Transverse colon (tissue), 4 donors: ENCODE data around the gene GZMM. TPM values are rescaled to one million over a fixed set of nuclear protein-coding genes. Genes with fewer than 3 reads are reported as not detected.

ENCODE experiments used
- DNase-seq: peaks from one replicate; pipeline ENCODE4 v3.0.0-alpha.2; 2019
- H3K27ac ChIP-seq, 4 donors: fragments of 200-600 bp; sonication (generic); 2 replicates each; pipeline ENCODE4 v1.5.1; 2016 to 2018; ENCODE audit warnings: inconsistent platforms in 4 of 4
- H3K27me3 ChIP-seq: fragments of 200-600 bp; sonication (generic); 2 replicates; pipeline ENCODE4 v1.5.1; 2017; ENCODE audit warnings: inconsistent platforms
- H3K36me3 ChIP-seq, 4 donors: fragments of 200-600 bp; sonication (generic); 2 replicates each; pipeline ENCODE4 v1.5.1; 2017 to 2019; ENCODE audit warnings: inconsistent platforms in 4 of 4
- H3K4me1 ChIP-seq, 4 donors: fragments of 200-600 bp; sonication (generic); 2 replicates each; pipeline ENCODE4 v1.5.1; 2017 to 2020; ENCODE audit warnings: inconsistent platforms in 4 of 4
- H3K4me3 ChIP-seq, 4 donors: fragments of 200-600 bp; sonication (generic); 1 replicate in 1 of 4; 2 replicates in 3 of 4; pipeline versions ENCODE4 v1.5.1 to v1.6.1; 2017 to 2019; ENCODE audit warnings: inconsistent platforms in 4 of 4
- H3K9me3 ChIP-seq, 2 donors: fragments of 200-600 bp; sonication (generic); 2 replicates each; pipeline ENCODE4 v1.5.1; 2017 to 2019; ENCODE audit warnings: inconsistent platforms in 2 of 2
- EP300 ChIP-seq: sonication (generic); formaldehyde crosslinking; IDR thresholded peaks from one replicate; pipeline ENCODE4 v1.6.1; 2017; ENCODE audit warnings: antibody characterized with exemption, low read depth
- POLR2A ChIP-seq: fragments of 450-650 bp; IDR thresholded peaks from one replicate; pipeline ENCODE4 v1.6.1; 2016; ENCODE audit warnings: antibody characterized with exemption, mild to moderate bottlenecking, moderate library complexity
- POLR2AphosphoS5 ChIP-seq, 3 donors: sonication (generic); formaldehyde crosslinking; IDR thresholded peaks; one replicate each; pipeline ENCODE4 v1.6.1; 2016; ENCODE audit warnings: antibody characterized with exemption in 3 of 3
- WGBS, 2 donors: methylation state at CpG; one replicate each; pipeline ENCODE4 v1.1.5; 2018; ENCODE audit warnings: low coverage in 1 of 2; 5-methylcytosine and 5-hydroxymethylcytosine counted together
- in situ Hi-C, 4 donors: fragments of 200-750 bp; cut with MboI; loops; one replicate each; pipeline versions ENCODE4 v1.15.0 to v1.15.1; 2017; ENCODE audit warnings: low sequenced_read_pairs in 3 of 4, low pct_ligation_motif_present in 1 of 4, low pct_unique_long_range_greater_than_20kb in 1 of 4
- intact Hi-C: fragments of 100-400 bp; cut with DNase I; formaldehyde crosslinking; loops from one replicate; pipeline ENCODE4 v1.15.1; 2023; ENCODE audit warnings: low total_unique reads
- total RNA-seq, 4 donors: library from RNA; depleted of rRNA; stranded (reverse); fragments of >200 nt; gene quantifications; one replicate each; pipeline ENCODE4 v1.1.0, GENCODE V29; 2016
- TF ChIP-seq, protein P1 (sequence below), 5 experiments: fragments of 200-600 bp in 3 of 5; fragments of 450-650 bp in 2 of 5; sonication (generic) in 3 of 5; IDR thresholded peaks; 1 replicate in 2 of 5; 2 replicates in 3 of 5; pipeline ENCODE4 v1.5.1; 2016 to 2017; ENCODE audit warnings: antibody characterized with exemption in 5 of 5, inconsistent platforms in 3 of 5, mild to moderate bottlenecking in 2 of 5, moderate library complexity in 1 of 5

The GZMM gene
- total RNA-seq, 4 donors from 2014 or later: 1.1 to 1.8 TPM; not detected in 2

DNA sequence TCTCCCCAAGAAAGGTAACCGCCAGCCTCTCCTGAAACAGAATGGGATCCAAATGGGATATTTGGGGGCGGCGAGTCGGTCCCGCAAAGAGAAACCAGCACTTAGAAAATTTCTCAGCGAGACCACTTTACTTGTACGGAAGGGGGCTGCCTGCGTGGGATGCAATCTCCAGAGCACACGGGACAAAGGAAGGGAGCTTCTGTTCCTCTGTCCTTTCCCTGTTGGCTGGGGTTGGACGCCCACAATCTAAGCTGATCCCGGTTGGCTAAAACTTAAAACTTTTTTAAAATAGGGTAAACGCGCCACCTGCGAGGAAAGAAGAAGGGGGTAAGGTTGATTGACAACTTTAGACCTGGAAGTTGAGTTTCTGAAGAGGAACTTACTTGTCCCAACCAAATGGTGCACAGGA lies 27.7 kb downstream of the GZMM start:
- Histone ChIP-seq H3K4me3 (peak overlapping the region; percentile 25 to 100 (median 98)), H3K27me3 (no peaks in the 10 kb centered on the region), H3K4me1 (peaks cover 27 to 46% (median 43%) of the 10 kb centered on the region in 4 donors), H3K9me3 (no peaks in the 10 kb centered on the region), H3K36me3 (no peaks in the 10 kb centered on the region), H3K27ac (peak overlapping the region; percentile 92 to 99 (median 96))
- WGBS, 2 donors: 1 to 4% methylated on average over 6 to 14 of the region's 14 CpGs
- DNase-seq: no peak
- in situ Hi-C loops: no loop called here
- TF ChIP-seq, protein P1, sequence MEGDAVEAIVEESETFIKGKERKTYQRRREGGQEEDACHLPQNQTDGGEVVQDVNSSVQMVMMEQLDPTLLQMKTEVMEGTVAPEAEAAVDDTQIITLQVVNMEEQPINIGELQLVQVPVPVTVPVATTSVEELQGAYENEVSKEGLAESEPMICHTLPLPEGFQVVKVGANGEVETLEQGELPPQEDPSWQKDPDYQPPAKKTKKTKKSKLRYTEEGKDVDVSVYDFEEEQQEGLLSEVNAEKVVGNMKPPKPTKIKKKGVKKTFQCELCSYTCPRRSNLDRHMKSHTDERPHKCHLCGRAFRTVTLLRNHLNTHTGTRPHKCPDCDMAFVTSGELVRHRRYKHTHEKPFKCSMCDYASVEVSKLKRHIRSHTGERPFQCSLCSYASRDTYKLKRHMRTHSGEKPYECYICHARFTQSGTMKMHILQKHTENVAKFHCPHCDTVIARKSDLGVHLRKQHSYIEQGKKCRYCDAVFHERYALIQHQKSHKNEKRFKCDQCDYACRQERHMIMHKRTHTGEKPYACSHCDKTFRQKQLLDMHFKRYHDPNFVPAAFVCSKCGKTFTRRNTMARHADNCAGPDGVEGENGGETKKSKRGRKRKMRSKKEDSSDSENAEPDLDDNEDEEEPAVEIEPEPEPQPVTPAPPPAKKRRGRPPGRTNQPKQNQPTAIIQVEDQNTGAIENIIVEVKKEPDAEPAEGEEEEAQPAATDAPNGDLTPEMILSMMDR (IDR thresholded peaks at IDR 0.05): no peak
- TF ChIP-seq EP300 (no peak), POLR2AphosphoS5 (IDR thresholded peaks at IDR 0.05) (peak in 1 of 3 donors; percentile 12)
- intact Hi-C loops: loop anchor here (5.0 kb wide), 1 partner anchor 39 kb away; the partner anchor contains the start of gene CDC34

DNA sequence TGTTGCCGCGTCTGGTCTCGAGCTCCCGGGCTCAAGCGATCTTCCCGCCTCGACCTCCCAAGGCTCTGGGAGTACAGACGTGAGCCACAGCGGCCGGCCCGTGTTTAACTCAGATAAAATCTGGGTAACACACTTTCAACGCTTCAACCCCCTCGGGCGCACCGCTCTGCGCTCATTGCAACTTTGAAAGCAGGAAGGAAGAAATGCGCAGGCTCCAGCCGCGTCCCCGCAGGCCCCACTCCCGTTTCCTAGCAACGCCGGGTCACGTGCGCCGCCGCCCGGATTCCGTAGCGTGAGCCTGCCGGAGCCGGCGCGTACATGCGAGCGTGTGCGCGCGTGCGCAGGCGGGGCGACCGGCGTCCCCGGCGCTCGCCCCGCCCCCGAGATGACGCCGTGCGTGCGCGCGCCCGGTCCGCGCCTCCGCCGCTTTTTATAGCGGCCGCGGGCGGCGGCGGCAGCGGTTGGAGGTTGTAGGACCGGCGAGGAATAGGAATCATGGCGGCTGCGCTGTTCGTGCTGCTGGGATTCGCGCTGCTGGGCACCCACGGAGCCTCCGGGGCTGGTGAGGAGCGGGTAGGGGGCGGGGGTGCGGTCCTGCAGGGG lies 28.4 kb downstream of the GZMM start, which contains the start of gene BSG:
BSG (plus strand) TSS at position 457 of the 603 bp plus-strand sequence; CDS start at position 496, 39 bp downstream.
- DNase-seq: peak; percentile 99
- Histone ChIP-seq H3K27ac (peak within 1 kb of the TSS; percentile 92 to 99 (median 96)), H3K9me3 (no peaks in the 10 kb centered on the region), H3K36me3 (no peaks in the 10 kb centered on the region), H3K27me3 (no peaks in the 10 kb centered on the region), H3K4me1 (peaks cover 21 to 52% (median 46%) of the 10 kb centered on the region in 4 donors), H3K4me3 (peak within 1 kb of the TSS; percentile 87 to 100 (median 98))
- TF ChIP-seq, protein P1 (IDR thresholded peaks at IDR 0.05): no peak
- TF ChIP-seq POLR2AphosphoS5 (IDR thresholded peaks at IDR 0.05) (peak; percentile 98), EP300 (no peak), POLR2A (peak; percentile 96)
- 0% methylated on average over 10 to 77 of the region's 79 CpGs for WGBS, 2 donors
- intact Hi-C loops (loop anchor here (5.0 kb wide), 1 partner anchor 40 kb away; the partner anchor contains the start of gene CDC34), in situ Hi-C loops (no loop called here)

DNA sequence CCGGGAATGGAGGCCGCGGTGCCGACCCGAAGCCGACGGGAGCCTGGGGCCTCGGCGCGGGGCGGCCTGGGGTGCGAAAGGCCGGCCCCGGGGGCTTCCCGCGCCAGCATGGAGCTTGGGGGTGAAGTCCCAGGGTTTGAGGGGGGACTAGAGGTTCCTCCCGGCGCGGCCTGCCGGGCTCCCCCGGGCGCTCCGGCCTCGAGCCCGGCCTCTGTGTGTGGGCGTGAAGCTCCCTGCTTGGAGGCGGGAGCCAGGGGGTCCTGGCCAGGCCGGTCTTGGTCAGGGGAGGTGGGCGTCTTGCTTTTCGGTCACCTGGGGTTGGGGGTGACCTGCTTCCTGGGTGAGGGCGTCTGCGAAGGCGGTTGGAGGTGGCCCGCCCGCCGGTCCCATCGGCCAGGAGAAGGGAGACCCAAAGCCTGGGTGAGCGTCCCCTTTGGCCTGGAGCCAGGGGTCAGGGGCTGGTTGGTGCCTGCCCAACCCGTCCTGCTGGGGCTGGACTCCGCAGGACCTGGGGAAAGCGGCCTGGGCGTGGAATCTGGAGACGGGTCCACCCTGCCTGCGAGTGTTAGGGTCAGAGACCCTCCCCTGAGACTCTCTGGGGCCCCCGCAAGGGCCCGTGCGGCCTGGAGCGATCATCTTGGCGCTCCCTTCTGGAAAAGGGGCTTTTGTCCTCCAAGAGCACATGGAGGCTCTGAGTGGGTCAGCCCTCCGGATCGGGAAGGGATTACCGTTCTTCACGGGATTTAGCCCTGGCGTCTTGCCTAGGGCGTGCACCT lies 29.1 kb downstream of the GZMM start:
- H3K27ac ChIP-seq: peak overlapping the region; percentile 92 to 99 (median 96)
- H3K36me3 ChIP-seq: no peaks in the 10 kb centered on the region
- DNase-seq: peak; percentile 64
- peak overlapping the region; percentile 87 to 100 (median 98) for H3K4me3 ChIP-seq
- peaks cover 21 to 53% (median 46%) of the 10 kb centered on the region in 4 donors for H3K4me1 ChIP-seq
- no peaks in the 10 kb centered on the region for H3K27me3 ChIP-seq
- H3K9me3 ChIP-seq: no peaks in the 10 kb centered on the region
- in situ Hi-C loops (no loop called here), intact Hi-C loops (loop anchor here (5.0 kb wide), 1 partner anchor 41 kb away; the partner anchor contains the start of gene CDC34)
- TF ChIP-seq, protein P1 (IDR thresholded peaks at IDR 0.05): peak in 1 of 5 experiments; percentile 27
- TF ChIP-seq POLR2AphosphoS5 (IDR thresholded peaks at IDR 0.05) (no peak), POLR2A (no peak)
- 0% methylated on average over 49 of the region's 55 CpGs; no CpG with 5 or more reads in 1 of the 2 donors for WGBS, 2 donors

DNA sequence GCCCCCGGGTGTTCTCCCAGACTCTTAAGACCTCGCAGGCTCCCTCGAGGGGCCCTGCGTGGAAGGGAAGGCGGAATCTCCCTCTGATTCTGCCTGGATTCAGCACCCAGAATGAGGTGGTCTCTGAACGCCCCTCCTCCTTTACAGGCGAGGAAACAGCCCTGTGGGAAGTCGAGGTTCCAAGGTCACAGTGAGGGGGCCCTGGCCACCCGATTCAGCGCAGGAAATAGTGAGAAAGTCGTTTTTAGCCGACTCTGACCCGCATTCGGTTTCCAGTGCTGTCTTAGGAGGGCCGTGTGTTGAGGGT lies 29.6 kb downstream of the GZMM start:
- intact Hi-C loops (loop anchor here (5.0 kb wide), 1 partner anchor 41 kb away; the partner anchor contains the start of gene CDC34), in situ Hi-C loops (no loop called here)
- Histone ChIP-seq H3K27ac (peak overlapping the region; percentile 92 to 99 (median 96)), H3K9me3 (no peaks in the 10 kb centered on the region), H3K36me3 (no peaks in the 10 kb centered on the region), H3K27me3 (no peaks in the 10 kb centered on the region), H3K4me1 (peaks cover 21 to 53% (median 46%) of the 10 kb centered on the region in 4 donors), H3K4me3 (peak overlapping the region; percentile 87 to 100 (median 98))
- TF ChIP-seq EP300 (no peak), POLR2AphosphoS5 (IDR thresholded peaks at IDR 0.05) (peak in 1 of 3 donors; percentile 22)
- no peak for DNase-seq
- 1% methylated on average over 15 of the region's 15 CpGs; no CpG with 5 or more reads in 1 of the 2 donors for WGBS, 2 donors
